HL-60/S4 treated with retinoic acid at 250 ng/mL for 4 days and 3 days (cell line): ENCODE measurements around the gene TMEM108.

Experiments used
- in situ Hi-C: fragments of 300-500 bp; cut with MboI; formaldehyde crosslinking; loops from 2 replicates; pipeline ENCODE4 v1.7.0; 2022; ENCODE audit warnings: low sequenced_read_pairs

Gene TMEM108

DNA sequence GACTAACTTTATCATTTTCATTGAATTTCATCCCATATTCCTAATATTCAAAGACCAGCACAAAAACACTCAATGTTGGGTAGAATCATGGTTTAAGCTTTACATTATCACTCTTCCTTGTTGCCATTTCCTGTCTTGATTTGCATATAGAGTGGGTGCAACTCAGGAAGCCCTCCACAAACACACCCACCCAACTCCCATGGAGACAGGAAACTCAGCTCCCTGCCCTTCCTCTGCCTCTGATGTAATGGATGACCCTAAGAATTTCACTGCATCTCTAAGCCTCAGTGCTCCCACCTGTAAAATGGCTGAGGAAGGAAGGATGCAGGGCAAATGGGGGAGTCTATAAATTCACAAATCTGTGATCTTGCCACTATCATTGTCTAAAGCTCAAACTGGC, 263.5 kb downstream of the TMEM108 start:
- in situ Hi-C loops: no loop called here

- in situ Hi-C loops: no loop called here
These were observed 265.2 kb downstream of the TMEM108 start for GRCh38 chr3:133303430-133303829.

- in situ Hi-C loops: no loop called here
These were observed 279.7 kb downstream of the TMEM108 start for GRCh38 chr3:133317866-133318265.

DNA sequence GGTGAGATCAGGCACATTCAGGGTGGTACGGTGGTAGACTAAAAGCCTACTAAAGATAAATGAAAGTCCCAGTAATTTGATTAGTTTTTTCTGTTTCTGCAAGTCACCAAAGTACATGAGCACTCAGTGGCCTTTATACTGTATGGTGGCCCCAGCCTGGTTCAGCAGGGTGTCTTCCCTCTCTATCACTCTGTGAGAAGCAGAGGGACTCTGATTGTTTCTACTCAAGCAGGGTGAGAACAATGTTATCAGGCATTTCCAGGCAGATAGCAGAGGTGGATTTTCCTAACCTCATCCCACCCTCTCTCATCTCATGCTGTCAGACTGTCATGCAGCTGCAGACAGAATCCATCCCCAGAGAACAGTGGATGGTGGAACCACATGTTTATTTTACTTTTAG, 290.2 kb downstream of the TMEM108 start:
- in situ Hi-C loops: no loop called here

DNA sequence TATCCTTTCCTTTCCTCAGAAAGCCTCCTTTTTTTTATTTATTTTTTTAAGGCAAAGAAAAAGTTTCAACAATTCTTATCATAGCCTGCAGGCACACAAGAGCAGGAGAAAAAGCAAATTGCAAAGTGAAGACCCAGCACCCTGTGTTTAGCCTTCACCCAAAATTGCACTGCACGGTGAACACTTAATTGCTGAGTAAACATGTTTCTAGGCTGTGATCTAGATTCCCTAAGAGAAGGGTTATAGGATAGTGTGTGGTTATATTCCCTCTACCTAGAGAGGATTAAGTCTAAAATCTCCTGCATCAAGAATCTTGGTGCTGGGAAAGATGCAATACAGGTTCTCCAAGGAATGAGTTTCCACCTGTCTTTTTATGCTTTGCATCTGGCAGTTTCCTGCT, 291.4 kb downstream of the TMEM108 start:
- in situ Hi-C loops: no loop called here

DNA sequence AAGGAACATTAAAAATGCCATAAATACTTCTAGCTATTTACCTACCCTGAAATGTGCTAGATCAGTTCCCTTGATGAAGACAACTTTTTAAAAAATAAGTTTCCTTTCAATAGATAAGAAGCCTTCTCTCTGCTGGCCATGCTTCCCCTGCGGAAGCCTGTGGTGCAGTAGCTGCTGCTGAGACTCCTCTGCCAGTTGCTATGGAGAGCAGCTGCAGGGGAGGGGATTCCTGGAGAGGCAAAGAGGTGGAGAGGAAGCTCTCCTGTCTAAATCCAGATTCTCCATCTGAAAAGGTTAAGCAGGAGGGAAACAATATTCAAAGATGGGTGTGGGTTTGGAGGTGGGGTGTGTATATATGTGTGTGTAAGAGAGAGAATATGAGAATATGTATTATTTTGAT, 291.9 kb downstream of the TMEM108 start:
- in situ Hi-C loops: no loop called here

DNA sequence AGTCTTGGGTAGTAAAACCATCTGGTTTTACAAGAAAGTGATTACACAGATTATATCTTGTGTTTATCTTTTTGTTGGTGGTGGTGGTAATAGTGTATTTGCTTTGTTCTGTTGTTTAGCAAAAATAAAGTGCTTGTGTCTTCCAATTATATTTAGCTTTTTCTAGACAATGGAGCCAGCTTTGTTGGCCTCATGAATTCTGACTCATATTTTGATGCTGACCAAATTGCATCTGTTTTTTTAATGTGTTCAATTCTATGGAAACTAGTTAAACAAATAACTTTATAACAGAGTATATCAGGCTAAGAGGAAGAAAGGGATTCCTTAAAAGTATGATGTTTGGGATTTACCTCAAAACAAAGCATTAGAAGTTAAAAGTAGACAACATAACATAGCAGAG, 292.3 kb downstream of the TMEM108 start:
- in situ Hi-C loops: no loop called here

- in situ Hi-C loops: no loop called here
These were observed 316.5 kb downstream of the TMEM108 start for GRCh38 chr3:133354721-133355120.

DNA sequence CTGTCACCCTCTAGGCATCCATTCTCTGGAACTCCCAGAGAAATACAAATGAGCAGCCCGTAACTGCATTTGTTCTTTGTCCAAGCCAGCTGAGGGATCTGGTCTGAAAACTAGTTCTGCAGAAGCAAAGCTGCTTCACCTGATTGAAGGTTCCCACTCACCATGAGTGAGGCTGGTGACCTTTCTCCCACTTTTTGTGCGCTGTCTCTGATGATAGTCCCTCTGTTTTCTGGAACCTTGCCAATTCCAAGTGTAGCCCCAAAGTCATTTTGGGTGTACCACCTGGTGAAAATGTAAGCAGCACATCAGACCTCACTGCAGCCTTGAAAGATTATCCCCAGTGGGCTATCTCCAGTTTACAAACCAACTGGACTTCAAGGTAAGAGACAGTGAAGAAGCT, 322.3 kb downstream of the TMEM108 start:
- in situ Hi-C loops: no loop called here

- in situ Hi-C loops: no loop called here
These were observed 322.8 kb downstream of the TMEM108 start for GRCh38 chr3:133361011-133361410.

GRCh38 chr3:133361435-133361834, 323.2 kb downstream of the TMEM108 start:
- in situ Hi-C loops: no loop called here

DNA sequence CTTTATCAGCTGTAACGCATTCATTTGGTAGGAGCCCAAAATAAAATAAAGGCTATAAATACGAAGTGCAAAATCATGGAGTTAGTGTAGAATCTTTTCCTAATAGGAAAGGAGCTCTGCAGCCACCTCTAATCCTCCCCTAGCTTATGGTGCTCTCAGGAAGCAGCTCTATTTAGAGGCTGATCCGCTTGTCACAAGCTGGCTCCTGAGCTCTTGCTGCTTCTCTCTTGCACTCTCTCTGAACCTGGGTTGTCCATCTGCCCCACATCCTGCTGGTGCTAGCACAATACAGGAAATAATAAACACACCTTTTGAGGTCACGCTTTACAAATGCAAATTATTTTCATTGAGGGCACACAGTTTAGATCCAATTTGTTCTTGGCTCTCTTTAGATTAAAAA, 324.3 kb downstream of the TMEM108 start:
- in situ Hi-C loops: no loop called here

- in situ Hi-C loops: no loop called here
These were observed 326.5 kb downstream of the TMEM108 start for GRCh38 chr3:133364704-133365103.

- in situ Hi-C loops: no loop called here
These were observed 328.7 kb downstream of the TMEM108 start for GRCh38 chr3:133366921-133367320.

DNA sequence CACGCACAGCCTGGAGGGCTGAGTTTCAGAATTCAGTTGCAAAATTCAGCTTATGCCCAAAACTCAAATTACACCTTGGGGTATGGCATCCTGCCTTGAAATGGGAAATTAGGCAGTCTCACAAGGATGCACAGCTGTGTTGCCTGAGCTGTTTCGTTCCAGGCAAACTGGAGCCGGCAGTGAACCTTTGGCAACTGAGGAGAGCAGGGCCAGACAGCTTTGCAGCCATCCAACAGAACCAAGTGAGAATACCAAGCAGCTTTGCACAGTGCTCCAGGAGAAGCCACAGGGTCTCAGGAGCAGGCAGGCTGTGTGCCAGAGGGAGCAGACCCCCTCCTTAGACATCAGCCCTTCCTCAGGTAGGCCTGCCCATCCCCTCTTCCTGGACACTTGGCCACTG, 329.2 kb downstream of the TMEM108 start:
- in situ Hi-C loops: no loop called here

DNA sequence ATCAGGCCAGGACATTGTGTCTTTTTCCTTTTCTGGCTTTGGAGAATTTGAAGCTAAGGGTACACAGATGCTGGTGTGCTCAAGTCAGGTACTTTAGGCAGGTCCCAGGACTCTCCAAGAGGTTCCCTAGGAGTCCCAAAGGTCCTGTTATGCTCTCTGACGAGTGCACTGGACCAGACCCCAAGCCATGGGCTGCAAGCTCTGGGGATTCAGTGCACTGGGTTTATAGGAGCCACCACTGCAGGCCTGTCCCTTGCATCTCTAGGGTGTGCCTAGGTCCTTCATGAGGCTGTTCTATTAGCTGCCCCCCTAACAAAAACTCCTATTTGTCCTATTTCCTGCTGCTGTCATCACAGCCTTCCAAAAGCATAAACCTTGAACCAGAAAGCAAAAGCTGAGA, 329.8 kb downstream of the TMEM108 start:
- in situ Hi-C loops: no loop called here

DNA sequence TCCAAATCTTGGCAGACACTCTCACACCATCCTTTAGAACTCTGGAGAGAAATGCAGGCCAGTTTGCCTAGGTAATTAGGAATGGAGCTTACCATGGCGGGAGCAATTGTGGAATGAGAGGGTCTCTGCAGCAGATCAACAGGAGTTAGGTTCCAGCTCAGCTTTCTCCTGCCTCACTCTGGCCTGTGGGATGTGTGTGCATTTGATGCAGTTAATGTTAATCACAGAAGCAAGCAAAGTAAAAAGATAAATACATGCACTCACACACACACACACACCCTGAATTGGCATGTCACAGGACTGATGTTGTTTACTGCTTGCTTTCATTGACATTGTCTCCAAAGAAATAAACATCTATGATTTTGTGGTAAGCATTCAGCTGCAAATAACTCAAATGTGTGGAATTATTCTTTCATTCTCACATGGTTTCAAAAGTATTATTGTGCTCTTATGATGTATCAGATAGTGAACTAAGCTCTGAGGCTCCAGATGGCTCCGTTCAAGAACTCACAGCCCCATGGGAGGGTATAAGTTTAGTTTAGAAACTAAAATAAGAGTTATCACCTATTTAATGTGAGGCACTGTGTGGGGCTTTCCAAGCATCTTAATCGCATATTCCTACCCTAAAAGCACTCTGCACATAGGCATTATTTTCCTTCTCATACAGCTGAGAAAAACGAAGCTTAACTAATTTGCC, 330.3 kb downstream of the TMEM108 start:
- in situ Hi-C loops: no loop called here

DNA sequence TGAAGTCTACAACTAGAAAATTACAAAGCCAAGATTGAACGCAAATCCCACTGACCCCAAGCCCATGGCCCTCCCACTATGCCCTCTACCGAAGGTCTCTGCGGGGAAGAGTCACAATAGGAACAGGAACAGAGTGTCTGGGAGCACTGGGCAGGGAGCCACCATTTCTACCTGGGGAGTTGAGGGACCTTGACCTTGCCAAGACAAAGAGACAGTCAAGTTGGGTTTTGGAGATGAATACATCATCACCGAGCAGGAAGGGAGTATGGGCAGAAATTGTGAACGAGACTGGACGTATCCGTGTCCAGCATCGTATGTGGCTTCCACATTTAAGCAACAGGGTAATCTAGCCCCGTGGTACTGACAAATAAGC, 330.9 kb downstream of the TMEM108 start:
- in situ Hi-C loops: no loop called here

- in situ Hi-C loops: no loop called here
These were observed 333.0 kb downstream of the TMEM108 start for GRCh38 chr3:133371181-133371580.

DNA sequence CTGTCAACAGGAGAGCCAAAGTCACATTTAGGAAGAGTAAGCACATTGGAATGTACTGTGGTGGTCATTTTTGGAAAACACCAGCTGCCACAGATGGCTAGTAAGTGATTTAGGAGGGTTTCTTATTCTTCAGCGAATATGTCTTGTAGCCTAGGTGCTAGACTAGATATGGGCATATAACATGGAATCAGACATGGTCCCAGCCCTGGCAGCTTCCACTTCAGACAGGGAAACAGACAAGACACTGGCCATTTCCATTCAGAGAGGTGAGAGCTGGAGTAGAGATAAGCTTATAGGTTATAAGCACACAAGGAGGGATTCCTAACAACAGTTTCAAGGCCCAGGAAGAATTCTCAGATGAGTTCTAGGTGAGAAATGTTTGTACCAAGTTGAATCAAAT, 333.5 kb downstream of the TMEM108 start:
- in situ Hi-C loops: no loop called here

DNA sequence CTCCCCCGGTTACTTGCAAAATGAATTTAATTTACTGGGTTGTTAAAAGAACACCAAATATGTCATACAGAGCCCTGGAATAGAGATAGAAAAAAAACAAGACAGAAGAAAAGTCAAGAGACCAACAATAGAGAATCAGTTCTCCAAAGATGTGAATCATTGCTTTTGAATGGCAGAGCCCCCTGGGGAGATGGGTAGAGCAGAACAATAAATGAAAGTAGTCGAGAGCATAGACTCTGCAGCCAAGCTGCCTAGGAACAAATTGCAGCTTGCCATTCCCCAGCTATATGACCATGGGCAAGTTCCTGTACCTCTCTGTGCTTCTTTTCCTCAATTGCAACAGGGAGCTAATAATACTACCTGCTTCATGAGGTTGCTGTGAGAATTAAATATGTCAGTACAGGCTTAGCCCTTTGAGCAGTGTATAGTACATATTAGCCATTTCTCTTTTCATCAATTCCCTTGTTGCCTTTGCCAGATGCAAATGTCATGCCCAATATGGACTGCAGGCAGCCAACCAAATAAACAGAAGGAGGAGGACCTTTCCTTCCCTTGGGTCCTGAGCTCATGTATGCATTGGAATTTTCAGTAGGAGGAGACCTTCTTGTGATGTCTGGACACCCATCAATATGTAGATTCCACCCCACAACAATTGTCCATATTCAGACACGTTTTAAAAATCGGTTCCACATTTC, 336.7 kb downstream of the TMEM108 start:
- in situ Hi-C loops: loop anchor here (25.0 kb wide), 2 partner anchors 338 to 638 kb away; partner anchors contain the start of gene TMEM108

GRCh38 chr3:133375403-133375745, 337.2 kb downstream of the TMEM108 start:
- in situ Hi-C loops: loop anchor here (25.0 kb wide), 2 partner anchors 338 to 638 kb away; partner anchors contain the start of gene TMEM108

DNA sequence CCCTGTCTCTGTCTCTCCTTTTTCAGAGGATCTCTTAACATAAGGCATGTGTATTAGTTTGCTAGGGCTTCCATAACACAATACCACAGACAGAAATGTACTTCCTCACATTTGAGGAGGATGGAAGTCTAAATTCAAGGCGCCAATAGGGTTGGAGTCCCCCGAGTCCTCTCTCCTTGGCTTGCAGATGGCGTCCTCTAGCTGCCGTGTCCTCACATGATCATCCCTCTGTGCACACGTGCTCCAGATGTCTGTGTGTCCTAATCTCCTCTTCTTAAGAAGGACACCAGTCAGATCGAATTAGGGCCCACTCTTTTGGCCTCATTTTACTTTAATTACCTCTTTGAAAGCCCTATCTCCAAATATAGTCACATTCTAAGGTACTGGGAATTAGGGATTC, 338.6 kb downstream of the TMEM108 start:
- in situ Hi-C loops: loop anchor here (25.0 kb wide), 2 partner anchors 340 to 640 kb away; partner anchors contain the start of gene TMEM108
